Inflammatory macrophage treated with lipopolysaccharide for 4 hours (primary cell): Measurements from ENCODE around the gene ADORA2B.
A peak's percentile ranks its signal among the peaks of the same experiment; 100 is the strongest.
"Not testable (repeated sequence)": the region's sequence is repeated elsewhere in the genome, so short reads cannot be mapped to it uniquely, and the experiment has no call there.

Experiments used
- DNase-seq: peaks from one replicate; pipeline ENCODE4 v3.0.0-alpha.2; 2020

ADORA2B gene

DNA sequence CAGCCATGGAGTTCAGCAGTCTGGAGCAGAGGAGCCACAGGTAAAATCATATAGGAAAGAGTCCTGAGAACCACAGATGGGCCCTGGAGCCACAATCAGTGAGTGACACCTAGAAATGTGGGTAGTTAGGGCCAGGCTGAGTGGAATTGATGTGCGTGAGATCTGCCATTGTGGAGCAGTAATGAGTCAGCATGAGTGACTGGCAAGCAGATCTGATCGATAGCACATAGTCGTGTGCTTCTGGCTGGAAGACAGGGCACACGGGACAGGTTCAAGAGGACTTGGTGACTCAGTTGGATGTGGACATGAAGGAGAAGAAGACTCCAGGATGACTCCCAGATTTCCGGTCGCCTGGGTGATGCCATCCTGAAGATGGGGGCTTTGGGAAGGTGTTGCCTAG, 12.3 kb downstream of the ADORA2B start:
- no peak for DNase-seq

DNA sequence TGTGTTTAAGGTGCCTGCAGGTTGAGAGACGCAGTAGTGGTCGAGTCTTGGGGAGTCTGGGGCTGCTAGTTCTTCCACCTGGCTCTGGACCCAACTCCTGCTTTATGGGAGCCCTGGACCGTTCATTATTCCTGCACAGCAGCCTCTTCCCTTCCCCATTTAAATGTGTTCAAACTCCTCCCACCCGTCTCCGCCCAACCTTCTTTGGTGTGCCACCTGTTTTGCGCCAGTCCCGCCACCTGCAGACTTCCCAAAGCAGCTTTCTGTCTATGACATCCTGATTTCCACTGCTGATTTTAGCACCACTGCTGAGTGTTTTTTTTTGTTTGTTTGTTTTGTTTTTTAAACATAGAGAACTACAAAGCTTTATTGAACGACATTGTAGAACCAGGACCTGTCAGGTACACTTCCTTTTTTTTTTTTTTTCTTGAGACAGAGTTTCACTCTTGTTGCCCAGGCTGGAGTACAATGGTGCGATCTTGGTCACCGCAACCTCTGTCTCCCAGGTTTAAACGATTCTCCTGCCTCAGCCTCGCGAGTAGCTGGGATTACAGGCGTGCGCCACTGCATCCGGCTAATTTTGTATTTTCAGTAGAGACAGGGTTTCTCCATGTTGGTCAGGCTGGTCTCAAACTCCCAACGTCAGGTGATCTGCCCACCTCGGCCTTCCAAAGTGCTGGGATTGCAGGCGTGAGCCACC, 12.8 kb downstream of the ADORA2B start:
- no peak for DNase-seq

DNA sequence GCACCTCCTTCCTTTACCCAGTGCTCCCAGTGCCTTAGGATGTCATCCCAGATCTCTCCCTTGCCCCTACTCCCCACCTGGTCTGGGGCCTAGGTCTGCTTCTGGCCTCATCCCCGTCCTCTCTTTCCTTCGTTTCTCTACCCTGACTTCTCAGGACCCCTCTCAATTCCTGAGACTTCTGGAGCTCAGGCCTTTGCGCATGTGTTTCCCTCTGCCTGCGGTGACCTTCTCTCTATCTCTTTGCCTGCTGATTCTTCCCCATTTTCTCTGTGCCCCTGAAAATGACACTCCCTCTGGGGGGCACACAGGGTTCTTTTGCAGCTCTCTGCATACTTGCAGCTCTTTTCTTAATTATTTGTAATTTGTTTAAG, 13.5 kb downstream of the ADORA2B start:
- DNase-seq: no peak

DNA sequence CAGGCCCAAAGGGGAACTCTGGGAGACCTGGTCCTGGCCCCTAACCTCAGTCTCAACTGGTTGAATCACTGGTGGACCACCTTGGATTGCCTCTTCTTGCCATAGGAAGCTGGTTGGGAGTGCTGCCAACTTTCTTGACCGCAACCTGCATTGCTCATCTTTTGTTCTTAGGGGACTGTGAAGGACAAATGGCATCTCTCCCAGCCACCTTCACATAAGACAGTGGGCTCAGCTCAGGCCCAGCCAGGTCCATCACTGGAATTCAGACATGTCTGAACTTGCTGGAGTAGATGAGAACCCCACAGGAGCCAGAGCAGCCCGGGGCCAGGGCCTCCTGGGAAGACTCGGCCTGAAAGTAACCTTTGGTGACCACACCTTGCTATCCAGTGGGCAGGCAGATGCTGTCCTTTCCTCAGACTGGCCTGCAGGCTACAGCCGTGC, 18.8 kb downstream of the ADORA2B start:
- no peak for DNase-seq

DNA sequence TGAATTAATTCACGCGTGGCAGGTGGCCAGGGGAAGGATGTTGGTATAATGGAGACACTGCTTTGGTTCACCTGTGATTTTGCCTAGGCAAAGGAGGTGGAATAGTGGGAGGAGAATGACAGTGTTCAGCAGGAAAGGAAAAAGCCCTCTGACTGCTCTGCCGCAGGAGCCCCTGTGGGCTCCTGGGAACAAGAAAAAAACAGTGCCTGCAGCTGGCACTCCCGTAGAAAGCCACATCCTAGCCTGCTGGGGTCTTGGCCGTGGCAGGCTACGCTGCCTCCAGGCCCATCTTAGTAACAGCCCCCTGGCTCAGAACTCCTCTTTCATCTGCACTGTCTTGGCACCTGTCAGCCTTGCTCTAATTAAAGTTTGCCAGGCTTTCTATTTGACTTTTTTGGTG, 20.6 kb downstream of the ADORA2B start:
- no peak for DNase-seq

DNA sequence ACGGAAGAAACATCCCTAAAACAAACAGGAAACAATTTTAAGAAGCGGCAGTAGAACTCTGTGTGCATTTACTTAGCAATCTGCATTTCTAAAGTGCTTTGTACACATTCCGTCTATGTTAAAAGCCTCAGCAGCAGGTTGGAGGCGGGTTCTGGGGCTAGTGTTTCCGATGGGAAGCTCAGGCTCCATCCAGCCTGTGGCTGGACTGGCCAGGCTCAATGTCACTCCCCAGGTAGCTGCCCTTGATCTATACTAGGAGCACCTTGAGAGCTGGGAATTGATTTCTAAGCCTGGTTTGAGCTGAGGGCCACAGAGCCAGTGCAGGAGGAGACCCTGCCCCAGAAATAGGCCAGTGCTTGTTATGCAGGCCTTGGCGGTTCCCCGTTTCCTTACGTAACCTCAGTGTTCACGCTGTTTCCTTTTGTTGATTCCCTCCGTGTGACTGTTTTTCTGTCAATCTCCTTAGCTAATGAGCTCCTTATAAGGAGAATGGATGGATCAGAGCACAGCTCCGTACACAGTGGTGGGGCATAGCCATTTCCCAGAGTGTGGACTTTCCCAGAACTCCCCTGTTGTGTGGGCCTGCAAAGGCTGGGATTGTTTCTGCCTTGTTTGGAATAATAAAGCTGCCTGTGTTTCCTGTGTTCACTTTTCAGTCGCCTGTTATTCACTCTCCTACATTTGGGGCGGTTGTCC, 21.4 kb downstream of the ADORA2B start:
- peak; percentile 42 for DNase-seq

DNA sequence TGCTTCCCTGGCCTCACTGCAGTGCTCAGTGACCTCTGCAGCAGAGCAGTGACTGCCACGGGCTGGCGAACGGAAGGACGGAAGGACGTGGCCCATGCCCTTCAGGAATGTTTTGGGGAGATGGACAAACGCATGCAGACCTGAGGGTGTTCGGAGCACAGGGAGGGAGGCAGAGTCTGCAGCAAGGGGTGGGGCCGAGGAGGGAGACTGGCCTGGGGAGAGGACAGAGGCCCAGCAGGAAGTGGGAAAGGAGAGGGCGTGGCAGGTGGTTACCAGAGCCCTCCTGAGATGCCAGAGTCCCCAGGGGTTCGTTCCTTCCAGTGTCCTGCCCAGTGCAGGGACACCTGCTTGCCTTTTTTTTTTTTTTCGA, 21.9 kb downstream of the ADORA2B start:
- DNase-seq: no peak

DNA sequence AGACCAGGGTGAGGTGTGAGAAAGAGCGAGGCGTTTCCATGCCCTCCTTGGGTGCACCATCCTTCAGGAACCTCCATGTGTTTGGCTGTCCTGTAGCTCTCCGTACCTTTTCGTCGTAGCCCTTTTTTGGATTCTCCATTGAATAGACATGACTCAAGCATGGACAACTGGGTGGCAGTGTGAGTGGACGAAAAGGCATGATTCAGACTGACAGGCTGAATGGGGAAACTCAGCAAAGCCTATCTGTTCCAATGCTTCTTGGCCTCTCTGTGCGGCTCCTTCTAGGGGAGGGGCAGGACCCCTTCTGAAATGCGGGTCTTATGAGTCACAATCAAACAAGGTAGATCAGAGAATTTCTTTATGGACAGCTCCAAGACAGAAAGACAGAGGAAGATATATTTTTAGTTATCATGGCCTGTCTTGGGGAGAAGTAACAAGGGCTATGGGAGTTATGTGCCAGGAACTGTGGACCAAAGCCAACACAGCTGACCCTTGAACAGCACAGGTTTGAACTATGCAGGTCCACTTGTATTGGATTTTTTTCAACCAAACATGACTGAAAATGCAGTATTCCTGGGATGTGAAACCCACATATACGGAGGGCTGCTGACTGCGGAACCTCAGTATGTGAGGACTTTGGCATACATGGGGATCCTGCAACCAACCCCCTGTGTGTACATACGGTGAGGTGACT, 22.9 kb downstream of the ADORA2B start:
- no peak for DNase-seq

DNA sequence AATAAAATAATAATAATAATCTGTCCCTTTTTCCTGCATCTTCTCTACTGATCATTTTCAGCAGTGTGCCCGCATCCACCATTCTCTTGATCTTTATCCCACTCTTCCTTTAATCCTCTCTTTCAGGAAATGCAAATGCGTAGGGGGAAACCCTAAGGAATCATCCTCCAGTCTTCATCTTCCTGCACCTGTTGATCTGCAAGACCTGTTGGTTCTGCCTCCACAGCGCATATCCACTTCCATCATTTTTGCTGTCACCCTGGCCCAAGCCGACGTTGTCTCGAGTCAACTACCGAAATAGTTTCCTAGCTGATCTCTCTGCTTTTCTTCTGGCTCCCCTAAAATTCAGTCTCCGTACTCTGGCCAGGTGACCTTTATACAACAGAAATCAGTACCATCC, 24.5 kb downstream of the ADORA2B start:
- no peak for DNase-seq

DNA sequence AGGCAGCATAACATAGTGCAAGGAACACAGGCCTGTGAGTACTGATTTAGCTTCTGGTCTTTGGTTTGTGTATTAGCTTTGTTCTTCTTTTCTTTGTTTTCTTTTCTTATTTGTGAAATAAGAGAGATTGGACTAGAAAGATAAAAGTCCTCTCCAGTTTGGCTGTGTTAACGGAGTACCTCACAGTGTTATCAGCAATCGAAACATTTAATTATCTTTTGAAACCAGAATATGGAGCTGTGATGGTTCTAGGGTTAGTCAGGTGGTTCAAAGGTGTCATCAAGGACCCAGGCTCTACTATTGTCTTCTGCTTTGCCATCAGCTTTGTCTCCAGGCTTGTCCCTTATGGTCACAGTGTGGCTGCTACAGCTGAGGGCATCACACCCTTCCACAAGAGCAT, 25.6 kb downstream of the ADORA2B start:
- DNase-seq: no peak

DNA sequence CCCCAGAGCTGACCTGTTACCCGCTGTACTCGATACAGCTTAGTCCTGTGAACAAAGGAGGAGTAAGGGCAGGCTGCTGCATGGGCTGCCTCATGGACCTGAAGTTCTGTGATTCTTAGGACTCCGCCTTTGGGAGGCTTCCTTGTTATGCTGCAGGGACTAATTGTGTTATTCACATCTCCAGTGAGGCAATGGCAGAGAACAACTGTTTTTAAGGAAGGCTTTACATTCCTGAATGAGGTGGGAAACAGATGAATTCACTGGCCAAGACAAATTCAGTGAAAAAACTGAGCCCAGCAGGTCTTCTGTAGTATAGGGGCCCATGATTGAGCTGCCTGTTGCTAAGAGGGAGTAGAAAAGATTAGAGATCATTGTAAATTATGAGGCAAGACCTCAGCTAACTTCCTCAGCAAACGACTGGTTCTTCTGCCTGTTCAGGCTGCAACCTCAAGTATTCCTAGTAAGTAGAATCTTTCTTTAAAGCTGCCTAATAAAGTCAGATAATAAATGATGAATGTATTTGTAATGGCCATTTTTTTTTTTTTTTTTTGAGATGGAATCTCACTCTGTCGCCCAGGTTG, 26.3 kb downstream of the ADORA2B start:
- peak; percentile 27 for DNase-seq

DNA sequence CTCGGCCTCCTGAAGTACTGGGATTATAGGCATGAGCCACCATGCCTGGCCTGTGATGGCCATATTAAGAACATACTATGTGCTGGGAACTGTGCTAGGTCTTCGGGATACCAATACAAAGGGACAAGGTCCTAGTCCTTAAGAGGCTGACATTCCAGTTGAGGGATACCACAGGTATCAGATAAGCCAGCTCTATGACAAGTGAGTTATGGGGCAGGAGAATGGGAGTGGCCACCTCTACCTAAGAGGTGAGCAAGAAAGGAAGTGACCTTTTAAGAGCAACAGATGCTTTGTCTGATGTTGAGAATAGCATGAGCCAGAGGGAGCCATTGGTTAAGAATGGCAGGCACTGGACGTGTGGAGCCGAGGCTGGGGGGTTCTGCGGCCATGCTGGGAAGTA, 27.0 kb downstream of the ADORA2B start:
- DNase-seq: no peak

DNA sequence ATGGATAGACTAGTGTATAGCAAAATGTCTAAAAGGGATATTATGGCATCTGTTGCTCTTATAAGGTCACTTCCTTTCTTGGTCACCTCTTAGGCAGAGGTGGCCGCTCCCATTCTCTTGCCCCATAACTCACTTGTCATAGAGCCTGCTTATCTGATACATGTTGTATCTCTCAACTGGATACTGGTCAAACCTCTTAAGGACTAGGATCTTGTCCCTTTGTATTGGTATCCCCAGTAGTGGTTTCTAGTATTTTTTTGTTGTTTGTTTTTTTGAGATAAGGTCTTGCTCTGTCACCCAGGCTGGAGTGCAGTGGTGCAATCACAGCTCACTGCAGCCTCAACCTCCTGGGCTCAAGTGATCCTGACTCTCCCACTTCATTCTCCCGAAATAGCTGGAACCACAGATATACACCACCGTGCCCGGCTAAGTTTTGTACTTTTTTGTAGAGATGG, 27.6 kb downstream of the ADORA2B start:
- DNase-seq: peak; percentile 30

DNA sequence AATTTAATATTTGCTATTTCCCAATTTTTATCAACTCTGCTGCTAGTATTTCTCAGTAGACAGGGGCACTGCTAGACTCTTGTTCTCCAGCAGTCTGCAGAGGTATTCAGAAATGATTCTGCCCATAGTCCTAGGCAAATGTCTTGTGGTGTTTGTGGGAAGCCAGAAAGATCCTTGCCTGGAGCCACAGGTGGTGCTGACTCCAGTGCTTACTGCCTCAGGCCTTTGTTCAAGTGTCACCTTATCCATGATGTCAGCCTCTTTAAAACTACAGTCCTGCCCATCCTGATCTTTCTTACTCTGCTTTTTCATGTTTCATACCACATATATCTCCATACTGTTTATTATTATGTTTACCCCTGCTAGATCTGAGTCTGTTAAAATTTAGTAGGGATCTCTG, 28.1 kb downstream of the ADORA2B start:
- no peak for DNase-seq

DNA sequence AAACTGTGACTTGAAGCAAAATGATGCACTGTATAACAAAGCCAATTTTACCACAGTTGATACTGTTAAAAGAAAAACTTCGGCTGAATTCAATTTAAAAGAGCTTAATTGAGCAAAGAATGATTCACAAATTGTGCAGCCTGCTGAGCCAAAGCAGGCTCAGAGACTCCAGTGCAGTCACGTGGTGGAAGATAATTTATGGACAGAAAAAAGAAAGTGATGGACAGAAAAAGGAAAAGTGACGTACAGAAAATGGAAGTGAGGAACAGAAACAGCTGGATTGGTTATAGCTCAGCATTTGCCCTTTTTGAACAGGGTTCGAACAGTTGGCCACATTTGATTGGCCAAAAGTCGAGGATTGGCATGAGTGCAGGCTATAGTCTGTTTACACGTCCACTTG, 28.9 kb downstream of the ADORA2B start:
- DNase-seq: no peak

DNA sequence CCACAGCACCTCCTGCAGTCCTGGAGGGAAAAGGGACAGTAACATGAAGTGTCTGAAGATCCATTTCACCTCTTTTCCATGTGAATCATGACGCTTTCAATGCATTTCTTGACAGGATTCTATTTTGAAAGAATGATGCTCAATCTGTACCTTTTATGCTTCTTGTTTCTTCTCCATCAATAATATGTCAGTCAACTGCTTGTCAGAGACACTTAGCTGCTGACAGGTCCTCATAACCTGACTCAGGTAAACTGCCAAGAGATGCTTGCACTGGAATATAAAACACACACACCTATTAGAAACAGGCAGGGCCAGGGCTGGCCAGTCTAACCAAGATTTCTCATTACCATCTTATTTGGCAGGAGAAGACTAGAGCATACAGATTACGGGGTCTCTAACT, 33.0 kb downstream of the ADORA2B start:
- no peak for DNase-seq

DNA sequence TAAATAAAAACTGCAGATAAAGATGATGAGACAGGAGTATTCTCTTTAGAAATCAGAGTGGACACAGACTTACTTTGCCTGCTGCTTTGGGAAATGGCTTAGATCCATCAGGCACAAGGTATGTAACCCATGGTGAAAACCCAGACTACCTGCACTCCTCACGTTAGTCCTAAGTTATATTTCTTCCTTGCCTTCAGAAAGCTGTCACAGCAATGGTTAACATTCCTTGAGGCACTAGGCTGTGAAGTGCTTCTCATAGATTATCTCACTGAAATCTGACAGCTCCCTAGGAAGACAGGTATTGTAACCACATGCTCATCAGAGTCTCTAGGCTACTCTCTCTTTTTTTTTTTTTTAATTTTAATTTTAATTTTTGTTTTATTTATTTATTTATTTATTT, 33.7 kb downstream of the ADORA2B start:
- no peak for DNase-seq

DNA sequence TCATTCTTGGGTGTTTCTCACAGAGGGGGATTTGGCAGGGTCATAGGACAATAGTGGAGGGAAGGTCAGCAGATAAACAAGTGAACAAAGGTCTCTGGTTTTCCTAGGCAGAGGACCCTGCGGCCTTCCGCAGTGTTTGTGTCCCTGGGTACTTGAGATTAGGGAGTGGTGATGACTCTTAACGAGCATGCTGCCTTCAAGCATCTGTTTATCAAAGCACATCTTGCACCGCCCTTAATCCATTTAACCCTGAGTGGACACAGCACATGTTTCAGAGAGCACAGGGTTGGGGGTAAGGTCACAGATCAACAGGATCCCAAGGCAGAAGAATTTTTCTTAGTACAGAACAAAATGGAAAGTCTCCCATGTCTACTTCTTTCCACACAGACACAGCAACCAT, 34.1 kb downstream of the ADORA2B start:
- DNase-seq: not testable (repeated sequence)

DNA sequence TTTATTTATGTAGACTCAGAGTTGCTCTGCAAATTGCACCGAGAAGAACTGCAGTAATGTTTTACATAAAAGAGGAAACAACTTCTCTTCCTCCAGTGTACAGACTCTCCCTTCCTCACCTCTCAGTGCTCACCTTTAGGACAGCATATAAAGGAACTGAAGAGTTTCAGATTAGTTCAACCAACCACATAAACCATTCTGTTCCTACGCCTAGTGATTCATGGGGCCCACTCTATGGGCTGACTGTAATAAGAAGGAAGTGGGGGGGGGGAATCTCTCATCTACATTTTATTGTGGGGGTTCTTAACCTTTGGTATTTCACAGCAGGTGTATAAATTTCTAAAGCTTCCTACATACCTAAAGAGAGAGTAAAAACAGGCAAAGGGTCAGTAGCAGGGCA, 36.3 kb downstream of the ADORA2B start:
- peak; percentile 35 for DNase-seq

DNA sequence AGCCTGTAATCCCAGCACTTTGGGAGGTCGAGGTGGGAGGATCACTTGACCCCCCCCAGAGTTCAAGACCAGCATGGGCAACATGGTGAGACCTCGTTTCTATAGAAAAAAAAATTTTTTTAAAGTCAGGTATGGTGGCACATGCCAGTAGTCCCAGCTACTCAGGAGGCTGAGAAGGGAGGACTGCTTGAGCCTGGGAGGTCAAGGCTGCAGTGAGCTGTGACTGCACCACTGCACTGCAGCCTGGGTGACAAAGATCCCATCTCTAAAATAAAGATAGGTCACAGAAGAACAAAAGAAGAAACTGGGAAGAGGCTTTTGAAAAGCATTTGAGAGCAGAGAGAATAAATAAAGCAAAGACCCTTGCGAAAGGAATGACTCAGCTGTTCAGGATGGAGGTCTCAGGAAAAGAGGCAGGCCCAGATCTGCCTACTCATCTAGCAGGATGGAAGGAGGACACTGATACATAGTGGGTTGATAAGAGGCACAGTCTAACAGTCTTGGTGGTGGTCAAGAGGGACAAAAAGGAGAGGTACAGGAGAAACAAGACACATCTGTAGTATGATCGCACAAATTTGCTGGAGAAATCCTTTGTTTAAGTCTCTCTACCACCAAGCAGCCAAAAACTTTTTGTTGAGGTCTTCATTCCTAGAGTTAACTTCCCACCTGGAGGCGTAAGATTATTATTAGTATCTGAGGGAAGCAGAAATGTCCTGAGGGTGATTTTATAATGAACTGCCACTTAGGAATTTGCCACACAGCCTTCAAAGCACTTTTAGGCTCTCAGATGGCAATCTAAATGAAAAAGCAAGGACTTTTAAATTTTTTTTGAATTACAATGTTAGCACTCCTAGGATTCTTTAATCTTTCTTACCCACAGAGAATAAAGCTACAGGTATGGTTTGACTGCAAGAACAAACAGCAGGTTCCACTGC, 37.0 kb downstream of the ADORA2B start:
- DNase-seq: no peak

DNA sequence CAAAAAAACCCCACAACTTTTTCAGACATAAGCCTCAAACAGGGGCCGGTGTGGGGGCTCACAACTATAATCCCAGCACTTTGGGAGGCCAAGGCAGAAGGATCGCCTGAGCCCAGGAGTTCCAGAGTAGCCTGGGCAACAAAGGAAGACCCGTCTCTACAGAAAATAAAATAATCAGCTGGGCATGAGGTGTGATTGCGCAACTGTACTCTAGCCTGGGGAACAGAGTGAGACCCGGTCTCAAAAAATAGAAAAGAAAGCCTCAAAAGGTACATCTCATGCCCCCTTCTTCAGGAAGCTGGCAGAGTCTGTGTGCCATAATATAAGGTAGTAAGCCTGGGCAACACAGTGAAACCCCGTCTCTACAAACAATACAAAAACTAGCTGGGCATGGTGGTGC, 51.4 kb downstream of the ADORA2B start:
- no peak for DNase-seq

DNA sequence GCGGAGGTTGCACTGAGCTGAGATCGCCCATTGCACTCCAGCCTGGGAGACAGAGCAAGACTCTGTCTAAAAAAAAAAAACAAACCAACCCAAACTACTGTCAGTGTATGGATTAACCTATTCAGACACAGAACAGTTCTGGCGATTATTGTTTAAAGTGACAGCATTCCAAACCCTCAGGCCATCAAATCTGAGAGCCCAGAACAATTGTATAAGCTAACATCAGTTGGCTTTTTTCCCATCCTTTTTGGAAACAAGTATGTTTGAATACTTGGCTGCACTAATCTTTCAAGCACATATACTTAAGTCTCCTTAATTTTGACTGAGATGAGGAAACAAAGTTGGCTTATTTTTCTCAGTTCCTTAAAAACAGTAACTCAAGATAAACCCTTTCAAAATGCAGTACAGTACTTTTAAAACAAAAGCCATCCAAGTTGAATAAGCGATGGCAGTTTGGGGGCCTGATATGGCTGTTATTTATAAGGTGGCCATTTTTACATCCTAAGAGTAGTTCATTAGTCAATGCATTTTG, 53.2 kb downstream of the ADORA2B start:
- DNase-seq: peak; percentile 54
